Activated T-cell treated with anti-CD3 and anti-CD28 coated beads, Interleukin-2, amount 50 U/mL, for 48 hours (primary cell): ENCODE measurements around the gene UPK1B.
"Not testable (repeated sequence)": the region's sequence is repeated elsewhere in the genome, so short reads cannot be mapped to it uniquely, and the experiment has no call there.

Experiments used
- DNase-seq, 2 experiments: peaks; one replicate each; pipeline ENCODE4 v3.0.0-alpha.2; 2020

UPK1B gene

GRCh38 chr3:119173325-119173724 is at the start of gene UPK1B:
TSS of gene UPK1B (plus strand) at chr3:119173598. CDS start at chr3:119186742, 13,144 bp downstream.
- DNase-seq, result no peak

GRCh38 chr3:119125342-119125741 is 48.1 kb upstream of the UPK1B start:
- DNase-seq, result no peak

- no peak for DNase-seq
These were observed 47.5 kb upstream of the UPK1B start for GRCh38 chr3:119125742-119126504.

GRCh38 chr3:119130291-119130690 is 43.1 kb upstream of the UPK1B start:
- DNase-seq, result not testable (repeated sequence)

GRCh38 chr3:119132291-119132690 is 41.1 kb upstream of the UPK1B start:
- DNase-seq, result not testable (repeated sequence)

- not testable (repeated sequence) for DNase-seq
These were observed 34.0 kb upstream of the UPK1B start for GRCh38 chr3:119139360-119139759.

GRCh38 chr3:119140466-119140865 is 32.9 kb upstream of the UPK1B start:
- DNase-seq, result no peak

GRCh38 chr3:119145128-119145499 is 28.3 kb upstream of the UPK1B start:
- no peak for DNase-seq

- DNase-seq, result peak; percentile 26 to 27
These were observed 27.8 kb upstream of the UPK1B start, which contains the start of gene TEX55 for GRCh38 chr3:119145500-119146167. TSS of gene TEX55 (plus strand) at chr3:119146165. CDS start at chr3:119146190, 25 bp downstream.

- no peak for DNase-seq
These were observed 26.6 kb upstream of the UPK1B start for GRCh38 chr3:119146578-119147375.

GRCh38 chr3:119147494-119147893 is 25.9 kb upstream of the UPK1B start:
- no peak for DNase-seq

GRCh38 chr3:119148493-119149180 is 24.8 kb upstream of the UPK1B start:
- DNase-seq, result no peak

- DNase-seq, result no peak
These were observed 23.9 kb upstream of the UPK1B start for GRCh38 chr3:119149484-119149883.

- no peak for DNase-seq
These were observed 16.5 kb upstream of the UPK1B start for GRCh38 chr3:119156868-119157267.

GRCh38 chr3:119157971-119158370 is 15.4 kb upstream of the UPK1B start:
- no peak for DNase-seq

- DNase-seq, result no peak
These were observed 13.0 kb upstream of the UPK1B start for GRCh38 chr3:119160361-119160760.

GRCh38 chr3:119160815-119161214 is 12.6 kb upstream of the UPK1B start:
- no peak for DNase-seq

- no peak for DNase-seq
These were observed 12.2 kb upstream of the UPK1B start for GRCh38 chr3:119161240-119161639.

GRCh38 chr3:119164745-119165144 is 8.7 kb upstream of the UPK1B start:
- not testable (repeated sequence) for DNase-seq

GRCh38 chr3:119170821-119171220 is 2.6 kb upstream of the UPK1B start:
- DNase-seq, result no peak

GRCh38 chr3:119175872-119176756 is 2.7 kb downstream of the UPK1B start:
- no peak for DNase-seq

- no peak for DNase-seq
These were observed 3.4 kb downstream of the UPK1B start for GRCh38 chr3:119176778-119177177.
